Measurements from ENCODE around the gene CLDN14. TPM values are rescaled to one million over a fixed set of nuclear protein-coding genes. Genes with fewer than 3 reads are reported as not detected.

CLDN14 gene
- polyA plus RNA-seq, 3 donors from 2014 or later = not detected

GRCh38 chr21:36510911-36511310, 31.0 kb upstream of the CLDN14 start:
- Mint-ChIP-seq H3K4me3 (peak overlapping the region in 1 of 5 donors; percentile 18), H3K27ac (peak overlapping the region in 4 of 6 donors; percentile 14 to 42 (median 32)), H3K4me1 (peaks cover 32 to 55% of the 10 kb centered on the region in 2 donors), H3K36me3 (no peaks in the 10 kb centered on the region), H3K9me3 (peaks cover 0 to 1% (median 0%) of the 10 kb centered on the region in 6 donors), H3K27me3 (ENCODE audit: low read depth in 3 of 3) (peaks cover 1 to 4% (median 3%) of the 10 kb centered on the region in 3 donors)
- no peak for DNase-seq

GRCh38 chr21:36509973-36510664, 30.2 kb upstream of the CLDN14 start:
- H3K4me3 Mint-ChIP-seq = no peak overlapping the region
- H3K36me3 Mint-ChIP-seq = no peaks in the 10 kb centered on the region
- H3K9me3 Mint-ChIP-seq = peaks cover 0 to 1% (median 0%) of the 10 kb centered on the region in 6 donors
- H3K27ac Mint-ChIP-seq = no peak overlapping the region
- peaks cover 1 to 4% (median 2%) of the 10 kb centered on the region in 3 donors for H3K27me3 Mint-ChIP-seq (ENCODE audit: low read depth in 3 of 3)
- peaks cover 33 to 55% of the 10 kb centered on the region in 2 donors for H3K4me1 Mint-ChIP-seq
- no peak for DNase-seq

- peaks cover 1 to 4% (median 2%) of the 10 kb centered on the region in 3 donors for H3K27me3 Mint-ChIP-seq (ENCODE audit: low read depth in 3 of 3)
- no peak for DNase-seq
- H3K36me3 Mint-ChIP-seq = no peaks in the 10 kb centered on the region
- peaks cover 0 to 1% (median 0%) of the 10 kb centered on the region in 6 donors for H3K9me3 Mint-ChIP-seq
- peaks cover 33 to 60% of the 10 kb centered on the region in 2 donors for H3K4me1 Mint-ChIP-seq
- H3K27ac Mint-ChIP-seq = no peak overlapping the region
- H3K4me3 Mint-ChIP-seq = peak overlapping the region in 1 of 5 donors; percentile 6
These were observed 29.0 kb upstream of the CLDN14 start for GRCh38 chr21:36508948-36509347.

- Mint-ChIP-seq H3K4me3 (peak overlapping the region in 2 of 5 donors; percentile 8 to 30), H3K27ac (no peak overlapping the region), H3K4me1 (peaks cover 32 to 52% of the 10 kb centered on the region in 2 donors), H3K9me3 (peaks cover 0 to 1% (median 0%) of the 10 kb centered on the region in 6 donors), H3K36me3 (no peaks in the 10 kb centered on the region), H3K27me3 (ENCODE audit: low read depth in 3 of 3) (peaks cover 0 to 4% (median 2%) of the 10 kb centered on the region in 3 donors)
- no peak for DNase-seq
These were observed 27.6 kb upstream of the CLDN14 start for GRCh38 chr21:36507397-36508018.

- peaks cover 0 to 1% (median 0%) of the 10 kb centered on the region in 6 donors for H3K9me3 Mint-ChIP-seq
- peaks cover 23 to 46% of the 10 kb centered on the region in 2 donors for H3K4me1 Mint-ChIP-seq
- peak overlapping the region in 1 of 6 donors; percentile 83 for H3K27ac Mint-ChIP-seq
- no peak for DNase-seq
- no peaks in the 10 kb centered on the region for H3K36me3 Mint-ChIP-seq
- H3K27me3 Mint-ChIP-seq (ENCODE audit: low read depth in 3 of 3) = peaks cover 0 to 4% (median 3%) of the 10 kb centered on the region in 3 donors
- peak overlapping the region in 4 of 5 donors; percentile 42 to 71 (median 58) for H3K4me3 Mint-ChIP-seq
These were observed 26.6 kb upstream of the CLDN14 start for GRCh38 chr21:36506482-36506881.

GRCh38 chr21:36504067-36505058, 24.4 kb upstream of the CLDN14 start:
- H3K27me3 Mint-ChIP-seq (ENCODE audit: low read depth in 3 of 3) = peaks cover 2 to 8% (median 2%) of the 10 kb centered on the region in 3 donors
- no peaks in the 10 kb centered on the region for H3K36me3 Mint-ChIP-seq
- peaks cover 23 to 42% of the 10 kb centered on the region in 2 donors for H3K4me1 Mint-ChIP-seq
- no peak overlapping the region for H3K27ac Mint-ChIP-seq
- peaks cover 0 to 1% (median 0%) of the 10 kb centered on the region in 6 donors for H3K9me3 Mint-ChIP-seq
- no peak overlapping the region for H3K4me3 Mint-ChIP-seq
- DNase-seq = peak; percentile 41 to 52 (median 52)

- no peaks in the 10 kb centered on the region for H3K36me3 Mint-ChIP-seq
- peaks cover 4 to 6% (median 4%) of the 10 kb centered on the region in 3 donors for H3K27me3 Mint-ChIP-seq (ENCODE audit: low read depth in 3 of 3)
- no peaks in the 10 kb centered on the region for H3K9me3 Mint-ChIP-seq
- no peak for DNase-seq
- H3K4me1 Mint-ChIP-seq = peaks cover 22 to 33% of the 10 kb centered on the region in 2 donors
- no peak overlapping the region for H3K4me3 Mint-ChIP-seq
- no peak overlapping the region for H3K27ac Mint-ChIP-seq
These were observed 22.4 kb upstream of the CLDN14 start for GRCh38 chr21:36502365-36502764.

GRCh38 chr21:36501589-36501892, 21.6 kb upstream of the CLDN14 start:
- Mint-ChIP-seq H3K4me3 (peak overlapping the region in 4 of 5 donors; percentile 40 to 76 (median 54)), H3K27ac (peak overlapping the region in 5 of 6 donors; percentile 12 to 83 (median 70))

GRCh38 chr21:36499578-36500471, 19.9 kb upstream of the CLDN14 start:
- H3K9me3 Mint-ChIP-seq = no peaks in the 10 kb centered on the region
- no peak overlapping the region for H3K4me3 Mint-ChIP-seq
- no peak overlapping the region for H3K27ac Mint-ChIP-seq
- H3K27me3 Mint-ChIP-seq (ENCODE audit: low read depth in 3 of 3) = peaks cover 4 to 6% (median 4%) of the 10 kb centered on the region in 3 donors
- H3K4me1 Mint-ChIP-seq = peaks cover 9 to 19% of the 10 kb centered on the region in 2 donors
- no peak for DNase-seq
- H3K36me3 Mint-ChIP-seq = no peaks in the 10 kb centered on the region

More at GRCh38 chr21:36501589-36501892, 21.6 kb upstream of the CLDN14 start:
- Mint-ChIP-seq H3K9me3 (no peaks in the 10 kb centered on the region), H3K36me3 (no peaks in the 10 kb centered on the region), H3K4me1 (peaks cover 15 to 25% of the 10 kb centered on the region in 2 donors), H3K27me3 (ENCODE audit: low read depth in 3 of 3) (peaks cover 4 to 6% (median 4%) of the 10 kb centered on the region in 3 donors)
- peak in 1 of 3 donors; percentile 8 for DNase-seq

GRCh38 chr21:36494557-36494956, 14.6 kb upstream of the CLDN14 start:
- H3K36me3 Mint-ChIP-seq = no peaks in the 10 kb centered on the region
- H3K9me3 Mint-ChIP-seq = no peaks in the 10 kb centered on the region
- peaks cover 1 to 7% (median 4%) of the 10 kb centered on the region in 3 donors for H3K27me3 Mint-ChIP-seq (ENCODE audit: low read depth in 3 of 3)
- H3K27ac Mint-ChIP-seq = no peak overlapping the region
- no peaks in the 10 kb centered on the region for H3K4me1 Mint-ChIP-seq
- no peak overlapping the region for H3K4me3 Mint-ChIP-seq
- DNase-seq = no peak

- no peaks in the 10 kb centered on the region for H3K36me3 Mint-ChIP-seq
- H3K9me3 Mint-ChIP-seq = no peaks in the 10 kb centered on the region
- H3K27me3 Mint-ChIP-seq (ENCODE audit: low read depth in 3 of 3) = peaks cover 0 to 7% (median 0%) of the 10 kb centered on the region in 3 donors
- no peak for DNase-seq
- H3K4me1 Mint-ChIP-seq = no peaks in the 10 kb centered on the region
- H3K27ac Mint-ChIP-seq = no peak overlapping the region
- no peak overlapping the region for H3K4me3 Mint-ChIP-seq
These were observed 11.4 kb upstream of the CLDN14 start for GRCh38 chr21:36491209-36491910.

GRCh38 chr21:36489776-36490165, 9.8 kb upstream of the CLDN14 start:
- Mint-ChIP-seq H3K9me3 (no peaks in the 10 kb centered on the region), H3K4me1 (no peaks in the 10 kb centered on the region), H3K4me3 (no peak overlapping the region), H3K27me3 (ENCODE audit: low read depth in 3 of 3) (peaks cover 0 to 7% (median 0%) of the 10 kb centered on the region in 3 donors), H3K36me3 (no peaks in the 10 kb centered on the region), H3K27ac (no peak overlapping the region)
- DNase-seq = no peak
